CD1c-positive myeloid dendritic cell (primary cell): ENCODE data around the gene PSMC3IP.

Experiments
- DNase-seq: peaks from one replicate; pipeline ENCODE4 v3.0.0-alpha.2; 2016; ENCODE audit errors: extremely low spot score

The PSMC3IP gene

DNA sequence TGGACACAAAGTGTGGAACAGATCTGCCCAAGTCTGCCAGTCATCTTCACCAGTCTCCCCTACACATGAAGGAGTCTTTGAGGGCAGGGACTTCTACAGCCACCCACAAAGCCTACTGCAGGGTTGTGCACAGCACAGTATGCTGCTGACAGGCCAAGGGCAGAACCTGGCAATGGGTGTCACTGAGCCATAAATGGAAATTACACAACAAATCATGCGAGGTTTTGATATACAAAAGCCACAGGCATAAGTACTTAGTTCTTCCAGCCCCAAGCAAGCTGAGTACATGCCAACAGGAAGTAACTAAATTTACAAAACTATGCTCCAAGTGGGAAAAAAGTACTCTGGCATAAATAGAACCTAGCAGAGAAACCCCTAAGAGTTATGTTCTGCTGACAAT lies 7.8 kb upstream of the PSMC3IP start:
- peak; percentile 29 for DNase-seq

DNA sequence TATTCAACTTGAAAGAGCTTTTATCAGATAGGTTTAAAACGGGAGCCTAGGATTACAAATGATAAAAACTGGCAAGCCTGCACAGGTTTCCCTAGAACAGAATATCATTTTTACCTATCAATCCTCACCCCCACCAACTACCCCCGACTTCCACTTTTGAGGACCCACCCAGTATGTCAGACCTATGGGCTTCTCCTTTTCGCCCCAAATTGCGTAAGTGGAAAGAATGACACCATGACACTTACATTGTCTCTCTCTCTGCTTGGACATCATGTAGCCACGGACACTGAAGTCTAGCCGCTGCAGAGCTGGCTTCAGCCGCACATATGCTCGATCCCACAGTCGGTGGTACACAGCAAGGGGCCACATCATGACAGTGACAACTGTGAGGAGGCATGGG lies 7.4 kb upstream of the PSMC3IP start:
- DNase-seq: peak; percentile 64

DNA sequence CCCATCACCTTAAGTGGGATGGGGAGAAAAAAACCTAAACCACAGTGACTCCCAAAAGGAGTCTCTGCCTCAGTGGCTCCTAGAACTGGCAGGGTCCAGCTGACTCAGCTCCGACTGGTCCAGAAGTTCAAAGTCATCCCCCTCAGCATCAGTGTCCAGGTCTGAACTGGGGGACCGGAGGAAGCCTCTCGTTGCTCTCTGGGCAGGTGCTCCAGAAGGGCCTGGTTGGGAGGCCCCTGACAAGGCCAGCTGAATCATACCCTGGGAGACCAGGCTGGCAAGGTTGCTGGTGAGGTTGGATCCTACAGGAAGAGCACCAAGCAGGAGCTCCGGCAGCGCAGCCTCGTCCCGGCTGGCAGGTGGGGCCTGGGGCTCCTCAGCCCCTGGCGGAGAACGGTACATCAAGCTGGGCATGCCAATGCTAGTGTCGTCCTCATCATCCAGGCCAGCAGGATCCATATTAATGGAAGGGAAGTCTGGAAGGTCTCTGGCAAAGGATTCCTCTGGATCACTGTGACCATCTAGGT lies 4.3 kb upstream of the PSMC3IP start:
- DNase-seq: no peak

GRCh38 chr17:42579794-42580551 lies 2.4 kb upstream of the PSMC3IP start:
- DNase-seq: no peak

- DNase-seq: peak; percentile 59
These were observed 847 bp upstream of the PSMC3IP start for GRCh38 chr17:42578282-42578869.

DNA sequence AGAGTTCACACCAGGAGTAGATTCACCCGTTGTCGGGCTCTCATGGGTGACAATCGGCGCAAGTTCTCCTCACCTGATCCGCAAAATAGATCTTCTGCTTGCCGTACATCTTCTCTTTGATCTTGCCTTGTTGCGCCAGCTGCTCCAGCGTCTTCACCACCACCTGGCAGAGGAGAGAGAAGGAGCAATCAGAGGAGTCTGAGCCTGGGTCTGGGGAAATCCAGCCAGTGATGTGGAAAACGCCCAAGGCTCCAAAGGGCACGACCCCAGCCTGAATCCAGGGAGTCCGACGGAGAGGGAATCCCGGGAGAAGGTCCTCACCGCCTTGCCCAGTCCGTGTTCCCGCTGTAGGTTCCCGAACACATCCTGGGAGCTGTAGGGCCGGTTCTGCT lies 393 bp downstream of the PSMC3IP start:
- no peak for DNase-seq

- no peak for DNase-seq
These were observed 3.1 kb downstream of the PSMC3IP start for GRCh38 chr17:42574463-42574862.

DNA sequence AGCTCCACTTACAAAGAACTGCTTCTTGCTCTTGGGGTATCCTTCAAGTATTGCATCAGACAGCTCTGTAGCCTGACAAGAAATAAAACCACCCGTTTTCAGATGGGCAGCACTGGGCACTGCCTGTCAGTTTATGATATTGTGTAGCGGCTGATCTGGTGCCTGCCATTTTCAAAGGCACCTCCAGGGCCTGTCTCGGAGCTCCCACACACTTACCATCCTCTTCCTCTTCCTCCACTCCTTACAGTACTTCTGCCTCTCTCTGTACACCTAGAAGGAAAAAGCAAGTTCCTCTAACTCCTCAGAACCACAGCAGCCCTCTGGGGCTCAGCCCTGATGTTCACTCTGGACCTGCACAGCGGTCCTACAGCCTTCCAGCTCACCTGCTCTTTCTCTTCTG lies 4.4 kb downstream of the PSMC3IP start:
- no peak for DNase-seq

GRCh38 chr17:42571435-42572225 lies 5.9 kb downstream of the PSMC3IP start:
- no peak for DNase-seq

DNA sequence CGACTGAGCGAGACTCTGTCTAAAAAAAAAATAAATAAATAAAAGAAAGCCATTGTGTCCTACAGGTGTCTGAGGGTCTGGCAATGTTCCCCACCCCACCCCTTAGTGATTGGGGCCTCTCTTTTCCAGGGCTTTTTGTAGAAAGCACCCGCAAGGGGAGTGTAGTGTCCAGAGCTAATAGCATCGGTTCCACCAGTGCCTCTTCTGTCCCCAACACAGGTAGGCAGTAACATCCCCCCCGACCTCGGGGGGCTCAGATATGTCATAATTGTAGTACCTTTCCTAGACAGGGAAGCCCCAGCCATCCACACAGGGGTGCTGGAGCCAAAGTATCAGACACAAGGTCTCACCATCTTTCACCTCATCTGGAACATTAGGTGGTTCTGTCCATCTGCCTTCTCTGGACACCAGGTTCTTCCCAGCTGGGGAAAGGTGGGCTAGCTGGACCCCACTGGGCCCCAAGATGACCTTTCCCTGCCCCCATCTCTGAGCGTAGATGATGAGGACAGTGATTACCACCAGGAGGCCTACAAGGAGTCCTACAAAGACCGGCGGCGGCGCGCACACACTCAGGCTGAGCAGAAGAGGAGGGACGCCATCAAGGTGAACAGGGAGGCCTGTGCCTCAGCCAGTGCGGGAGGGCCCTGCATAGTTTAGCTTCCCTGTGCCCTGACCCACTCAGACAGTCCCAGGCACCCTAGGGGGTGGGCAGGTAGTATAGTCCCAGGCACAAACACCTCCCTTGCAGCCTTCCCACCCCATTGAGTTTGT lies 9.0 kb downstream of the PSMC3IP start:
- no peak for DNase-seq

DNA sequence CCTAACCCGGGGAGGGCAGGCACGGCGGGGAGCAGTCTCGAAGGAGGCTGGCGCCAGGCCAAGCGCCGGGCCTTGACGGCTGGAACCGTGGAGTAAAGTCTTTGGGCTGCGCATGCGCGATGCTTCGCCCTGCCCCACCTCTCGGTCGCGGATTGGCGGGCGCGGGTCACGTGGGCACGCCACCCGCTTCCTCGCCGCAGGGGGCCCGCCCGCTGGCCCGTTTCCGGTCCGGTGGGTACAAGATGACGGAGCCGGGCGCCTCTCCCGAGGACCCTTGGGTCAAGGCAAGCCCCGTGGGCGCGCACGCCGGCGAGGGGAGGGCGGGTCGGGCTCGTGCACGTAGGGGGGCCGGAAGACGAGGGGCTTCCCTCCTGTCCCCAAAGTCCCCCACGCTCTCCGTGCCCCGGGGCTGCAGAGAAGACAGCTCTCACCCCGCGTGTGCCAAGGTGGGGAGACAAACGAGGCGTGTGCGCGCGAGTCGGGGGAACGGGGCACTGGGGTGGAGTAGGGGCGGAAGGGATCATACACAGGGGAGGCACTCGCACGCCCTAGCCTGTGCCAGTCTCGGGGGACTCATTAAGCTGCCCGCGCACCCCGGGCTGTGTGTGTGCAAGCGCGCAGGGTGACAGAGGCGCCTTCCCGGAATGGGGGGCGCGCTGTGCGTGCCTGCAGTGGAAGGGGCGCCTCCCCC lies 10.5 kb downstream of the PSMC3IP start, which contains the start of gene MLX:
Gene MLX (plus strand): TSS at position 218 of the 691 bp plus-strand sequence. CDS start 25 bp downstream, at position 243.
- peak; percentile 97 for DNase-seq

DNA sequence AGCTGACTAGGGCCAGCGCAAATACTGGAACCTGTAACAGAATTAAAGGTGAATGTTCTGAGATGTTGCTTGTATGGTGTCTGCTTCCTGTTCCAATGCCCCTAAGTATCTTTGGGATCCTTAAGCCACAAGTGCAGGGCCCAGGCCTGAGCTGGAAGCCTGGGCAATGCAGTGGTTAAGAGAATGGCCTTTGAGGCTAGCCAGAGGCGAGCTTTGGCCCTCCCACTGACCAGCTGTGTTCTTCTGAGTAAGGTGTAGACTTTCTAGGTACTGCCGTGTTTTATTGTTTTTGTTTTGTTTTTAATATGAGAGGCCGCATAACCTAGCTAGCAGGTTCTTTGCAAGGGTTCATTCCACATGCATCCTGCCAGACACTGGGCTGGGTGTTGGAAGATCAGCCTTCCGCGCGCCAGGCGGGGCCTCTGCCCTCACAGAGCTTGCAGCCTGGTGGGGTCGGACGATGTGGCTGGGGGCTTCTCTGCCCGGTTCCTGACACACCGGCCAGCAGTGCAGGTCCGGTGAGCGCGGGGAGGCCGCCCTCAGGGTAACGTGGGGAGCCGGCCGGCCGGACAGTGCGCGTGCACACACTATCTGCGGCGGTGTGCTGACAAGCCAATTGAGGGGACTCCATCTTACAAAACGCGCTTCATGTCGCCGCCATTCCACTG lies 11.2 kb downstream of the PSMC3IP start:
- DNase-seq: no peak

DNA sequence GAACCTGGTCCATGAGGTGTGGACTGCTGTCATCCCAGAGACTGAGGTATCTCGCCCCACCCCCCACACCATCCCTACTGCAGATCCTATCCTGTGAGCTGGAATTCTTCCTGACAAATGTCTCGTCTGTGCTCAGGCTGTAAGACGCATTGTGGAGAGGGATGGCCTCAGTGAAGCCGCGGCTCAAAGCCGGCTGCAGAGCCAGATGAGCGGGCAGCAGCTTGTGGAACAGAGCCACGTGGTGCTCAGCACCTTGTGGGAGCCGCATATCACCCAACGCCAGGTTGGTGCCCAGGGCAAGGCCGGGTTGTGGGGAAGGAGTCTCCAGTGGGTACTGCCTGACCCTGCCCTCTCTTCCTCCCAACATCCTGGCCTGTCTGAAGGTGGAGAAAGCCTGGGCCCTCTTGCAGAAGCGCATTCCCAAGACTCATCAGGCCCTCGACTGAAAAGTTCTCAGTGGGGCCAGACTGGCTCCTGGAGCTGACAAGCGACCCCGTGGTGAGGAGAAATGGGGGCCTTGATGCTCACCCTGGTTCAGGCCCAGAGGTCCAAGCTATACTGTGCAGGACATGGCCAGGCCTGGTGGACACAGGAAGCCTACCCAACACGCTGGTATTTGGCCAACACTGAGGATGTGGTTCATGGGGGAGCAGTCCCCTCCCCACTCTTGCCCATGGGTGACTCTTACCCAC lies 11.9 kb downstream of the PSMC3IP start:
- no peak for DNase-seq

GRCh38 chr17:42564815-42565522 lies 12.6 kb downstream of the PSMC3IP start:
- no peak for DNase-seq

- DNase-seq: no peak
These were observed 13.6 kb downstream of the PSMC3IP start for GRCh38 chr17:42563950-42564349.

DNA sequence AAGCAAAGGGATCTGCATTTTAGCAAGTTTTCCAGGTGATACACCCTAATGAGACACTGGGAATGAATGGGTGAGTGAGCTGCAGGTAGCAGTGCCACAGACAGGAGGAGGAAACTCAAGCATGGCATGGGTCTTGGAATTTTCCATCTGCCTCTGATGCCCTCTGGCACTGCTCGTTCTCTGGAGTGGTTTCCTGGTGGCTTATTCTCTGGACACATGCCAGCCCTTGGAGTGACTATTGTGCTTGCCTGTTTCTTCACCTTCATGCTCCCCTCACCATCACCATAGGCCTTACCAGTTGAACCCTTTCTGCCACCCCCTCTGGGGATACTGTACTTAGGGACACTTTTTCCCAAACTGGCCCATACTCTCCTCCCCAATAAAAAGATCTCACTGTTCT lies 14.0 kb downstream of the PSMC3IP start:
- DNase-seq: no peak

- DNase-seq: peak; percentile 20
These were observed 14.4 kb downstream of the PSMC3IP start for GRCh38 chr17:42563143-42563509.

- no peak for DNase-seq
These were observed 15.0 kb downstream of the PSMC3IP start for GRCh38 chr17:42562388-42563142.
